MV-4-11 (cell line): ENCODE results near the gene MAP4K4.

Experiments
- DNase-seq: peaks from one replicate; lab custom pipeline; 2025; lab: John Stamatoyannopoulos, UW

Gene MAP4K4

DNA sequence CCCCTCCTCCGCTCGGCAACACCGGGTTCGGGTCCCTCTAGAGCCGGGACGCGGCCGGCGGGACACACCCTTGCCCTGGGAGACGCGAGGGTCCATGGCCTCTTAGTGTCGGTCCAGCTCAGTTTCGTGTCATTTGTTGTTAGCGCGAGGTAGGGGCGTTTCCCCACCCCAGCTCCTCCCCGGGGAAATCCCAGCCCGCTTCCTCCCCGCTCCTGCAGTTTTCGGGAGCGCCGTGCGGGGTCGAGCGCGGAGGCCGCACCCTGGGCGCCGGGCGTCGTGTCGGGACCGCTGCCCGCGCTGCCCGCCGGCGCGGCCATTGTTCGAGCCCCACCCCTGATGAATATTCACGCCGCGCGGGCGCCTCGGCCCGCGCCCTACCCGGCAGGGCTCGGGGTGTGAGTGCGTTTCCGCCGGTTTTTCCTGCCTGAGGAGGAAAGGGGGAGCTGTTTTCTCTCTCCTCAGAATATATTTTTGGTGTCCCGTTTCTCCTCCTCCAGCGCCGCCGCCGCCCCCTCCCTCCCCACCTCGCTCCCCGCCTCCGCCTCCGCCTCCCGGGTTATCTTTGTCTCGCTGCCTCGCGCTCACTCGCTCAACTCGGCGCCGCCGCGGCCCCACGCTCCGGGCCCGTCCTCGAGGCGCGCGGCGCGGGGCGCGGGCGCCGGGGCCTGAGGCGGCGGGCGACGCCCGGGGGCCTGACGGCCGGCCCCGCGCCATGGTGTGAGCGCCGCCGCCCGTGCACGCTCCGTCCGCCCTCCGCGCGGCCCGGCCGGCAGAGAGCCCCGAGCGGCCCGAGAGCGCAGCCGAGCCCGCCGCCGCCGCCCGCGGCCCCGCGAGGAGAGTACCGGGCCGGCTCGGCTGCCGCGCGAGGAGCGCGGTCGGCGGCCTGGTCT lies at the start of gene MAP4K4:
MAP4K4 (plus strand) TSS at position 584 of the 890 bp plus-strand sequence. CDS start 374 bp downstream, outside the sequence.
- DNase-seq: peak; percentile 80

DNA sequence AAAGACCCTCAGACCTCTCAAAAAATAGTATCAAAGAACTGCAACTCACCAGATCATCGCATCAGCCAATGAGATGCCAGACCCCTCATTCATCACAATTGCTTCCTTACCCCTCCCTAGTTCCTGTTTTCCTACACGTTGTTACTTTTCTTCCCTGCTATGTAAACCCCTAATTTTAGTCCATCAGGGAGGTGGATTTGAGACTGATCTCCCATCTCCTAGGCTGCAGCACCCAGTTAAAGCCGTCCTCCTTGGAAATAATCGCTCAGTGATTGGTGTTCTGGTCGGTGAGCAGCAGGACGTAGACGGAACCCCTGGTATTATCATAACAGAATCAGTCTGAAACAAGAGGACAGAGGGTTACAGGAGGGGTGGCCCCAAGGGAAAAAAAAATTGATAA lies 44.0 kb upstream of the MAP4K4 start:
- no peak for DNase-seq

DNA sequence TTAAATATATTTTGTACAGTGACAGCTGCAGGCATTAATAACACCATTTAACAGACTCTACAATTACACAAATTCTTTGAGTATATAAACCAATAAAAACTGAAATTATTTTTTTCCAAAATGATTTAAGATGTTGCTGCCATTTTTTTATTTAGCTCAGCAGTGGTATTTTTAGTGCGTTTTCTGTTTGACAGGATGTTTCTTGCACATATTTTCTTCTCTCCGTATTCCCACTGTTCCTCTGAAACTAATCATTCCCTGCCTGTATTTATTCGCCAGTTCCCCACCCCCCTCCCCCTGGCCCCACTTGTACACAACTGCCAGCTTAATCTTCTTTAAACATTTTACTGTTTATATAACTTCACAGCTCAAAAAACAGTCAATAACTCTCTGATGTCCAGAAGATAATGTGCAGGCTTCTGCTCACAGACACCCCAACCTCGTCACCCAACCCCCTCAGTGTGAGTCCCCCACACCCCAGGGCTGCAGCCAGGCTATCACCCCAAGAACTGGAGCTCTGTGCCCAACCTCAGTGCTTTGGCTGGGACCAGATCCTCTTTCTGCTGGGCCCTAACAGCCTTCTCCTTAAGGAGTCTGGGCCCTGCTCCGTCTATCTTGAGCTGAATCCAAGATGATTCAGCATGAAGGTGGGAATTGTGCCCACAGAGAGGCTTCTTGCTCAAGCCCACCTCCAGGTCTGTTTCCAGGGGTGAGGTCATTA lies 41.6 kb upstream of the MAP4K4 start:
- no peak for DNase-seq

DNA sequence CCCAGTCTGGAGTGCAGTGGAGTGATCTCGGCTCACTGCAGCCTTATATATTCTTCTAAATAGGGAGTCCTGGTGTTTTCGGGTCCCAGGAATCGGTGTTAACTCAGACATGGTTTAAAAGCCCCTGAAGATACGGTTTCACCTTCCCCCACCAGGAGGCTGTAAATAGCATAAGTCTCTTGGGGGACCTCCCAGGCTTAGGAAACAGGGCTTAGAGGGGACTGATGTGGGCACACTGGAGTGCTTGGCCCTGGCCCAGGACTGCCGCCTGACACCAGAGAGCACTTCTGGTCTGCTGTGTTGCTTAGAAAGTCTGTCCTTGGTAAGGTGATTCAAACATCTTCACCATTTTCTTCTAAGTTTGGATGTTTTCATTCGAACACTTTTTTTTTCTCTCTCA lies 39.7 kb upstream of the MAP4K4 start:
- DNase-seq: no peak

DNA sequence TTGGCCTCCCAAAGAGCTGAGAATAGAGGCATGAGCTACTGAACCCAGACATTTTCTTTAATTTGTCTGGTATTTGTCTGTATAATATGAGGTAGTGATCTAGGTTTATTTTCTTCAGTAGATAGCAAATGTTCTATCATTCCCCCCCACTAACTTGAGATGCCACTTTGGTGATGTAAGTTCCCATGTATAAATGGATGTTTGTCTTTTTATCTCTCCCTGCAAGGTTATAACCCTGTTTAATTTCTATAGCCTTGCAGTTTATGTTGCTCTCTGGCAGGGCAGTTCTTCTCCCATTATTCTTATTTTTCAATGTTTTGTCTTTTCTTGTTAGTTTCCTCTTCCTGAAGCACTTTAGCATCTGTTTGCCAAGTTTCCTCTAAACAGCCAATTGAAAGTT lies 39.1 kb upstream of the MAP4K4 start:
- DNase-seq: no peak

DNA sequence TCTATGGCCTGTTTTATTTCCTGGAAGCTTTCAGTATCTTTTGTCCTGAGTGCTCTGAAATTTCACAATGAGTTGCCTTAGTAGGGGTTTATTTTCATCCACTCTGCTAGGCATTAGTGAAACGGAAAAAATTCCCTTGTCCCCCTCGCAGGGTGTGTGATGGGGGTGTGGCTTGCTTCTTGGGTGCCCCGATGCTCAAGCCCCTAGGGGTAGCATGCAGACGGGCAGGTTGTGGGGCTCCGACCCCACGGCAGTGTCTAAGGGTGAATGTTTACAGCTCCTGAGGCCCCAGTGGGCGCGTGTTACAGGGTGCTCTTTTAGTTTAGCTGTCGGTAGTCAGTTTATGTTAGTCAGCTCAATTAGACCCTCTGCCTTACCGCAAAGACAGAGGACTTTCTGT lies 32.2 kb upstream of the MAP4K4 start:
- no peak for DNase-seq

DNA sequence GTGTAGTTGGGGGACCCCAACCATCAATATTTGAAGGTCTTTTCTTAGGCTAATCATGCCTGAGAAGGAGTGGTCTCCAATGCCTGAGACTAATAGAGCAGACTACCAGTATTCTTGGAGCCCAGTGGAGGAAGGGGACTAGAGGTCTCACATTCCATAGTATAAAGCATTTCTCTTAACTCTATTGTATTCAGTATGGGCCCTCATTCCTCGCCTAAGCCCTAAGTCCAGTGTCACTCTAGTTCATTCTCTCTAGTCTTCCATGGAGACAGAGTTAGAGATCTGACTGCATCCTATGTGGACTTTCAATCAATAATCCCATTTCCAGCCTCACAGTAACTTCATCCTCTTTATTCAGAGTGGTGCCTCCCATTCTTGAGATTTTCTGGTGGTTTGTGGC lies 29.7 kb upstream of the MAP4K4 start:
- no peak for DNase-seq

DNA sequence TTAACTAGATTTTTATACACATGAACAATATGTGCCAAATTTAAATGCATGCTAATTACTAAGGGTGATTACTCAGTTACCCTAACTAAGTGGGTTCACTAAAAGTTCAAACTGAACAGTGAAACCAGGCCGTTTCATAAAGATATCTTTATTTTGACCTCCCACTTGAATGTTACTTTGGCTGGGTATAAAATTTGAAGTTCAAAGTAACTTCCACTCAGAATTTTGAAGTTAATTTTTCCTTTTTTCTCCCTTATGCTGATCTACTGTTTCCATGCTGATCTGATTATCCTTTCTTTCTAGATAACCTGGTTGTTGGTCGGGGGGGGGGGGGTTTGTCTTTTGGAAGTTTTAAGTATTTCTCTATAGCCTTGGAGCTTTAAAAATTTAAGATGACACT lies 25.5 kb upstream of the MAP4K4 start:
- no peak for DNase-seq

DNA sequence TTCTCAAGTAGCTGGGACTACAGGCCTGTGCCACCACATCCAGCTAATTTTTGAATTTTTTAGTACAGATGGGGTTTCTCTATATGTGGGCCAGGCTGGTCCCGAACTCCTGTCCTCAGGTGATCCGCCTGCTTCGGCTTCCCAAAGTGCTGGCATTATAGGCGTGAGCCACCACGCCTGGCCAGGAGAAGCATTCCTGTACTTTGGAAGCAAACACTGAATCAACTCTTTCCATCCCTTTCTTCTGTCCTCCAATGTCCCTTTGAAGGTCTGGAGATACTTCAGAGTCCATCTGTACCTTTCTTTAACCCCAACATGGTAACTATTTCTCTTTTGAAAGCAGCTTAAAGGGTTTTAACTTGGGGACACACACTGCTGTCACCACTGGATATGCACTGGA lies 23.6 kb upstream of the MAP4K4 start:
- no peak for DNase-seq

DNA sequence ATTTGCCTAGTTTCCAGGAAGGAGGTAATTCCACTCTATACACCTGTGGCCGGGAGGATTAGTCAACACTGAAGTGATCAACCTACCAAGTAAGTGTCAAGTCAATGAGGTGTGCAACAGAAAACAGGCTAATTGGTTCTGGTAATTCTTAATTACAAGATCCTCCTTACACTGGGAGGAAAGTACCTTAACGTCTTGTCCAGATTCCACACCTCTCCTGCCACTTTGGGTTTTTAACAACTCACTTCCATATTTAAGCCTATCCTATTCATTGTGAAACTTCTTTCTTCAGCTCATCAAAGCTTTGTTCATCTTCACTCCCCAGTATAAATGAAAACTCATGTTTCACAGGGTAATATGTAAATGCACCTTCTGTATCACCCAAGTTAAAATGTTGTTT lies 22.0 kb upstream of the MAP4K4 start:
- DNase-seq: no peak

DNA sequence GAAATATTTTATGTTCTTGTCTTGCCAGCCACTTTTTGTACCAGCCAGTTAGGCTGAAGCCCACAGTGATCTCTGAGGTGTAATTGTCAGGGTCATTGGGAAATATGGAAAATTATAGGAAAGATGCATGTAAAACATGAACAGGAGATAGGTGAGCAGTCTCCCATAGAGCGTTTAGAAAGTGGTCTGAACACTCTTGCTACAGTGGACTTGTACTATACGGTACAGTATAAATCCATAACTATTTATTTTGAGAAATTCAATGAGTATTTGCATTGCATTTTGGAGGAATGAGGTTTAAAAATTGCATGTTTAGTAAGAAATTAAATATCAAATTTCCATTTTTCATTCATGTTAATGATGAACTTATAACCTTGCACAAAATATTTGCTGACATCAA lies 20.8 kb upstream of the MAP4K4 start:
- DNase-seq: no peak

DNA sequence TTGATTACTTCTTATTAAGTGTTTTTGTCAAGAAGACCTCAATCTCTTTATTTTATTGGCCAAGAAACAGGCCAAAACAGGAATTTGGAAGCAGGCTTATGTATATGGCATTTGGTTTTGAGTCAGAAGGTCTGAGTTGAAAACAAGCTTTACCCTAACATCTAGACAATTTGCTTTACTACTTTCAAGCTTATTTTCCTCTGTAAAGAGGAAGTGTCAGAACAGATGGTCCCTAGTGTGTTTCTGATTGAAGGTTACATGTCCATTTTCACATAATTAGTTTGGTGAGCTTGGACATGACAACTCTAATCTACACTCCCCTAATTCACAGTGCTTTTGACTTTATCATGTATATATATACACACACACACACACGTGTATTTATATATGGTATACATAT lies 19.8 kb upstream of the MAP4K4 start:
- DNase-seq: peak; percentile 68

DNA sequence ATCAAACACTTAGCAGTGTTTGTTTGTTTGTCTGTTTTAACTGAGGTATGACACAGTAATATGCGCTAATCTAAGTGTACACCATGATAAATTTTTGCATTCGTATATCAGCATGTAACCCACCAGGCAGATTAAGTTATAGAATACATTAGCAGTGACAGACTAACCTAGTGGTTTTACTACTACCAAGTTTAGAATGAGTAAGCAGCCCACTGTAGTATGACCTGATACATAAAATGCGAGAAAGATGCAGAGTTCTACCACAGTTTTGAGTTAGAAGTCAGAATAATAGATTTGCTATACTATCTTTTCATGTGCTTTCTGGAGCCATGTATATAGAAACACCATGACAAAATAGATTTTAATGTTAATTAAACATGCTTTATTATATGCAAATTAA lies 19.1 kb upstream of the MAP4K4 start:
- DNase-seq: no peak

DNA sequence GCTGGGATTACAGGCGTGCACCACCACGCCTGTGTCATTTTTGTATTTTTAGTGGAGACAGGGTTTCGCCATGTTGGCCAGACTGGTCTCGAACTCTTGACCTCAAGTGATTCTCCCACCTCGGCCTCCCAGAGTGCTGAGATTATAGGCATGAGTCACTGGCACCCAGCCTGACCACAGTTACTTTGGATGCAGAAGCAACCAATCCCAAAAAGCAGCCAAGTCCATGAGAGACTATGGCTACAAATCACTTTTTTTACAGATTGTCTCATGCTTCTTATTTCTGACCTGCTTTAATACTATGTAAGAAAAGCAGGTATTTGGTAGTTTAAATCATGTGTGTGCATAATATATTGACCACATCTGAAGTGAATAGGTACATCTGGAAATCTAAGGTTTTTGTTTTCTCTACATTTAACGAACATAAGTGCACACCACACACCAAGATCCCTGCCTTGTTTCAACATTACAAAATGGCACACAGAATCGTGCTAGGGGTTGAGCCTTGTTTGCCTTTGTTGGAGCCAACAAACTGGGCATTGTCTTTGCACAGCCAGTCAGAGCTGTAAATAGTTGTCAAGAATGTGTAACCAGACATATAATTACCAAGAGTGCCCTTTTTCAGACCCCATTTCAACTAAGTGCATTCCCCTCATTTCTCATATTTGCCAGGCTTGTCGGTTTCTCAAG lies 18.3 kb upstream of the MAP4K4 start:
- DNase-seq: peak; percentile 70

DNA sequence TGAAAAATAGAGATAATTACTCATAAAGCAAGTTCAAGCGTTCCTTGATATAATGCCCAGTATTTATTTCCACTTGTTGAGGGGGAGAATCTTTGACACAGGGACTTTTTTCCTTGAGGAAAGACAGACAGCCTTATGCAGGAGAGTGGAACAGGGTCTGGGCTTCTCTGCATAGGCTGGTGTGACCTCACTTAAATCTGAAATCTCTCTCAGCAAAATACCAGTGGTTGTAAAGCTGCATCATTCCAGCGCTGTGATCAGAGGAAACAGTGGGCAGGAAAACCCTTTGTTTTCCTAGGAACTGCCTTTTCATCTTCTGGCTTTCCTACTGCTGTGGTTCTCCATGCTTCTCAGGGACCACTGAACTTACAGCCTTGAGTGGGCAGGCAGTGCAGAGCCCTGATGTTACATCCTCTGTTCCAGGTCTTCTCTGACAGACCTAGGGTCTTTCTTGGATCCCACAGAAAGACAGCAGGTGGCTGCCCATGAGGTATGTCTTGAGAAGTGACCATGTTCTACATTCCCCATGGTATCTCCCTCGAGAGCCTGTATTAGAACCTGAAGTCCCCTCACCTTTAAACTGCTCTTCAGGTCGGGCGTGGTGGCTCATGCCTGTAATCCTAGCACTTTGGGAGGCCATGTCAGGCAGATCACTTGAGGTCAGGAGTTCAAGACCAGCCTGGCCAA lies 17.6 kb upstream of the MAP4K4 start:
- no peak for DNase-seq

DNA sequence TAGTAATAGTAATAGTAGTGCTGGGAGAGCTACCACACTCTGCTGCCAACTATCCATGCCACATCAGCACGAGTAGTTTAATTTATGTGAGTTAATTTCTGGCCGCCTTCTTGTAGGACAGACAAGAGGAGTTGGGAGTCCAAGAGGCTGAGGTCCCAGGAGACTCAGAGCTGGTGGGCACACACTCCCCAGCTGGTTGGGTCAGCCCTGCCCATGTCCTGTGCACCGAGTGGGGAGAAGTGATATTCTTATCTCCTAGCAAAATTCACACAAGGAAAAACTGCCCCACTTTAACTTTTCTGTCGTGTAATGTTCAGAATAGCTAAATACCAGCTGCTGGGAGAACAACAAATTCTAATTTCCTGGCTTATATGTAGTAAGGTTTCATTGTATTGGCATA lies 15.2 kb upstream of the MAP4K4 start:
- DNase-seq: no peak

DNA sequence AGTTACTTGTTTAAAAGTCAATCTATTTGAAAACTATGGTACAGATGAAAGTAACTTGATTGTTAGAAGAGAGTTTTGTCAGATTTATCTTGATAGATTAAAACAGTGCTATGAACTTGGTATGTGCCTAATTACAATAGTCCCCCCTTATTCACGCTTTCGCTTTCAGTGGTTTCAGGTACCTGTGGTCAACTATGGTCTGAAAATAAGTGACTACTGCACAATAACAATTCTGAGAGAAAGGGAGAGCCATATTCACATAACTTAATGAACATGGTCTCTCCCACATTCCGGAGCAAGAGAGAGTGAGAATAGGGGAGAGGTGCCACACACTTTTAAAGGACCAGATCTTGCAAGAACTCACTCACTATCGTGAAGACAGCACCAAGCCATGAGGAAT lies 13.2 kb upstream of the MAP4K4 start:
- DNase-seq: no peak

DNA sequence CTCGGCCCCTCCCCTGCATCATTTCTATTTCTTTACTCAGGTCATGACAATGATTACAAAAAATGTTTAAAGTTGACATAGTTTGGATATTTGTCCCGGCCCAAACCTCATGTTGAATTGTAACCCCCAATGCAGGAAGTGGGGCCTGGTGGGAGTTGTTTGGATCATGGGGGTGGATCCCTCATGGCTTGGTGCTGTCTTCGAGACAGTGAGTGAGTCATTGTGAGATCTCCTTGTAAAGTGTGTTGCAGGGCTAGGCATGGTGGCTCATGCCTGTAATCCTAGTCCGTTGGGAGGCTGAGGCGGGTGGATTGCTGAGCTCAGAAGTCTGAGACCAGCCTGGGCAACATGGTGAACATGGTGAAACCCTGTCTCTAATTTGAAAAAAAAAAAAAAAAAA lies 9.2 kb upstream of the MAP4K4 start:
- no peak for DNase-seq

DNA sequence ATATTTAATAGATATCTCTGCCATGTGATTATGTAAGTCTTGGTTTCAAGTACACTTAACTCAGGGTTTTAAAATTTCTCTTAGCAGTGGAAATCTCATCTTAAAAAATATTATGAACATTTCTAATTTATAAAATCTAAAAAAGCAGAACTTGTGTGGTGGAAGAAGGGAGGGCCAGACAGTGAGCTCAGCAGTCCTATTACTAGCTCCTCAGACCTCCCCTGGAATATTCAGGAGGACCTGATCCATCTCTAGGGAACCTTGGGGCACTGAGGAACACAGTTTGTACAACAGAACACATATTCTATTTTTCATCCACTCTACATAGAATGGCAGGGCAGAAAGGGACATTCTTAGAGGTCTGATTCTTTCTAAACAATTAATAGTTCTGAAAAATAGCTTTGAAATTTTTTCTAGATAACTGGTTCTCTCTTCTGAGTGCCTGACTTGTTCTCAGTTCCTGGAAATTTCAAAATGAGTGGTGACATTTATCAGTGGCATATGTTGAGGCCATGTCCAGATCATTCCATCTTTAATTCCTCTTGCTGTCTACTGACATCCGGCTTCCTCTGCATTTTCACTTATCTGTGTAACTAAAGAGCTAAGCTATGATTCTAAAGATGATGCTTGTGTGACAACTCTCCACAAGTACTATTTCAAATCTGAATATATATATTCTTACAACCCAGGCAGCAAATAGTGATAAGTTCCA lies 8.2 kb upstream of the MAP4K4 start:
- DNase-seq: peak; percentile 29

DNA sequence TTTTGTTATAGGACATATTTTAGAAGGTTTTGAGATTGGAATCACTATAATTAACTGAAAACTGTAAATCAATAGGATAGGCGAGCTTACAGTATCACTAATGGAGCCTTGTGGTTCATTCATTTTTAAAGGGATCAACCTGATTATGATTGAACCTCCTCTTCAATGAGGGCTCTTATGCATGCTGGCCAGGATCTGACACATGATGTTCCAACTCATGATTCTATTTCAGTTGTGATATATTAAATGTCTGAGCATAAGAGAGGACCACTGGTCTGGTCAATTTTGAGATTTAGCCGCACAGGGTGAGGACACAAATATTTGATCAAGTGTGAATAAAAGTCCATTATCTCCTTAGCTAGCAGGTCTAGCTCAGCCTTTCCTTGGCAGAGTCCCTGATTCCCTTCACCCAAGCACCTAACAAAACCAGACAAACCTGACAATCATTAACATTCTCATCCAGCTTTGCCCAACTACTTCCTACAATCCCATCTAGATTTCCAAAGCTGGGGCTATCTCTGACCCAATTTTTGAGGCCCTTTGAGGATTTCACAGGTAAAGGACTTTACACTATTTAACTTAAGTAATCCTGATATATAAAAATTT lies 6.9 kb upstream of the MAP4K4 start:
- no peak for DNase-seq

DNA sequence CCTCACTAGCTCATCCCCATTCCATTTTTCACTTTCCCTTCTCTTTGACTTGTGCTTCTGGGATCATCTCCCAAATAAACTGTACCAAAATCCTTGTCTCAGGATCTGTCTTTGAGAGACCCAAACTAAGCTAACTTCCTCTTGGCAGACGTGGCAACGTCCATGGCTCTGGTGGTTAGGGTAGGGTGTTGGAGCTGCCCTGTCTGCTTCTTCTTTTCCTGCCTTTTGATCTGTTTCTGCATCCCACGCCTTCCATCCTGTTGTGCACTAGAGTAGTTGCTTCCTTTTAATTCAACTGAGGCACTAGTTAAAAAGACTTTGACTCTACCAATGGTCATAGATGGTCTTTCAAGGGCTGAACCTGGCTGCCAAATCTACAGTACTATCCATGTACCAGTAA lies 5.5 kb upstream of the MAP4K4 start:
- DNase-seq: peak; percentile 73
